H9 (cell line): ENCODE data around the gene EEF2KMT. TPM values are rescaled to one million over a fixed set of nuclear protein-coding genes. Genes with fewer than 3 reads are reported as not detected.

Experiments
- DNase-seq: peaks from one replicate; pipeline ENCODE4 v3.0.0-alpha.2; 2017
- H2AFZ ChIP-seq: one replicate; pipeline ENCODE4 v1.6.1; 2013; ENCODE audit warnings: mild to moderate bottlenecking, low read length, control low read depth, moderate library complexity
- H2AK5ac ChIP-seq: 2 replicates; pipeline ENCODE4 v1.6.1; 2013; ENCODE audit warnings: low read length, control low read depth, mixed read lengths; ENCODE audit not compliant: insufficient read length
- H2BK120ac ChIP-seq: one replicate; pipeline ENCODE4 v1.6.1; 2013; ENCODE audit warnings: low read depth, mild to moderate bottlenecking, low read length, control low read depth, inconsistent platforms; ENCODE audit not compliant: poor library complexity, severe bottlenecking
- H2BK12ac ChIP-seq: 2 replicates; pipeline ENCODE4 v1.6.1; 2013; ENCODE audit warnings: low read length, control low read depth, mixed read lengths, low read depth; ENCODE audit not compliant: insufficient read length
- H2BK15ac ChIP-seq: 2 replicates; pipeline ENCODE4 v1.6.1; 2013; ENCODE audit warnings: low read depth, low read length, control low read depth
- H2BK20ac ChIP-seq: one replicate; pipeline ENCODE4 v1.6.1; 2013; ENCODE audit warnings: low read depth, mild to moderate bottlenecking, low read length, control low read depth, inconsistent platforms; ENCODE audit not compliant: poor library complexity, severe bottlenecking
- H2BK5ac ChIP-seq: 2 replicates; pipeline ENCODE4 v1.6.1; 2013; ENCODE audit warnings: low read length, control low read depth, mixed read lengths; ENCODE audit not compliant: insufficient read length
- H3K14ac ChIP-seq: 2 replicates; pipeline ENCODE4 v1.6.1; 2013; ENCODE audit warnings: low read length, control low read depth; ENCODE audit not compliant: insufficient read depth
- H3K18ac ChIP-seq: 2 replicates; pipeline ENCODE4 v1.6.1; 2013; ENCODE audit warnings: low read depth, mild to moderate bottlenecking, mixed read lengths, low read length, control low read depth; ENCODE audit not compliant: insufficient read length
- H3K23ac ChIP-seq: 2 replicates; pipeline ENCODE4 v1.6.1; 2013; ENCODE audit warnings: low read length, control low read depth, mixed read lengths, low read depth; ENCODE audit not compliant: insufficient read length
- H3K23me2 ChIP-seq: 2 replicates; pipeline ENCODE4 v1.6.1; 2013; ENCODE audit warnings: low read depth, mild to moderate bottlenecking, mixed read lengths, low read length, control low read depth; ENCODE audit not compliant: insufficient read length, poor library complexity, severe bottlenecking
- H3K27ac ChIP-seq: 2 replicates; pipeline ENCODE4 v1.5.1; 2013; ENCODE audit warnings: low read length, control low read depth, mixed read lengths, low read depth; ENCODE audit not compliant: insufficient read length
- H3K27me3 ChIP-seq: 2 replicates; pipeline ENCODE4 v1.6.1; 2013; ENCODE audit warnings: low read length, control low read depth, inconsistent platforms; ENCODE audit not compliant: insufficient read depth
- H3K4ac ChIP-seq: 2 replicates; pipeline ENCODE4 v1.6.1; 2013; ENCODE audit warnings: low read depth, mild to moderate bottlenecking, control low read depth, inconsistent platforms, low read length, moderate library complexity
- H3K4me1 ChIP-seq: 2 replicates; pipeline ENCODE4 v1.6.1; 2013; ENCODE audit warnings: low read length, control low read depth, inconsistent platforms; ENCODE audit not compliant: insufficient read depth
- H3K4me2 ChIP-seq: 2 replicates; pipeline ENCODE4 v1.6.1; 2013; ENCODE audit warnings: low read length, control low read depth, mixed read lengths; ENCODE audit not compliant: insufficient read length, insufficient read depth
- H3K56ac ChIP-seq: 2 replicates; pipeline ENCODE4 v1.6.1; 2013; ENCODE audit warnings: low read depth, mild to moderate bottlenecking, mixed read lengths, low read length, control low read depth; ENCODE audit not compliant: insufficient read length
- H3K79me1 ChIP-seq: 2 replicates; pipeline ENCODE4 v1.6.1; 2013; ENCODE audit warnings: low read depth, mild to moderate bottlenecking, moderate library complexity, low read length, control low read depth, inconsistent platforms; ENCODE audit not compliant: insufficient read depth, poor library complexity, severe bottlenecking
- H3K79me2 ChIP-seq: 2 replicates; pipeline ENCODE4 v1.6.1; 2013; ENCODE audit warnings: low read length, control low read depth, inconsistent platforms; ENCODE audit not compliant: insufficient read depth
- H3K9ac ChIP-seq: 2 replicates; pipeline ENCODE4 v1.6.1; 2013; ENCODE audit warnings: low read length, control low read depth, mixed read lengths; ENCODE audit not compliant: insufficient read length; ENCODE audit errors: extremely low read depth
- H3K9me3 ChIP-seq: one replicate; pipeline ENCODE4 v1.6.1; 2013; ENCODE audit warnings: low read depth, low read length, inconsistent platforms; ENCODE audit not compliant: control insufficient read depth
- H3T11ph ChIP-seq: one replicate; pipeline ENCODE4 v1.6.1; 2013; ENCODE audit warnings: mild to moderate bottlenecking, low read length, control low read depth, inconsistent platforms
- H4K20me1 ChIP-seq: one replicate; pipeline ENCODE4 v1.6.1; 2013; ENCODE audit not compliant: control insufficient read depth, insufficient read length, insufficient read depth
- H4K5ac ChIP-seq: 2 replicates; pipeline ENCODE4 v1.6.1; 2013; ENCODE audit warnings: low read depth, mild to moderate bottlenecking, mixed read lengths, low read length, control low read depth; ENCODE audit not compliant: insufficient read length
- H4K8ac ChIP-seq: replicated peaks from 2 replicates; pipeline ENCODE4 v1.6.1; 2013; ENCODE audit warnings: low read length, control low read depth, mixed read lengths, low read depth; ENCODE audit not compliant: insufficient read length
- H4K91ac ChIP-seq: 2 replicates; pipeline ENCODE4 v1.6.1; 2013; ENCODE audit warnings: low read depth, mild to moderate bottlenecking, moderate library complexity, mixed read lengths, low read length, control low read depth; ENCODE audit not compliant: insufficient read length
- H3K27ac Mint-ChIP-seq, 3 experiments: 2 replicates in 2 of 3; 3 replicates in 1 of 3; pipeline ENCODE4 v1.8.0; 2020 to 2021; ENCODE audit warnings: mixed read lengths in 3 of 3, mild to moderate bottlenecking in 1 of 3, moderate library complexity in 1 of 3
- H3K27me3 Mint-ChIP-seq: 2 replicates; pipeline ENCODE4 v1.8.0; 2021; ENCODE audit warnings: low read depth, mild to moderate bottlenecking, moderate library complexity, mixed read lengths
- H3K36me3 Mint-ChIP-seq, 3 experiments: 2 replicates in 2 of 3; 3 replicates in 1 of 3; pipeline ENCODE4 v1.8.0; 2020 to 2021; ENCODE audit warnings: low read depth in 3 of 3, mixed read lengths in 3 of 3; ENCODE audit not compliant: insufficient read depth in 1 of 3
- H3K4me1 Mint-ChIP-seq, 2 experiments: 2 replicates each; pipeline ENCODE4 v1.8.0; 2020; ENCODE audit warnings: mixed read lengths in 2 of 2
- H3K4me3 Mint-ChIP-seq, 2 experiments: 2 replicates in 1 of 2; 3 replicates in 1 of 2; pipeline ENCODE4 v1.8.0; 2020 to 2021; ENCODE audit warnings: mild to moderate bottlenecking in 2 of 2, mixed read lengths in 2 of 2, moderate library complexity in 1 of 2
- H3K9me3 Mint-ChIP-seq, 2 experiments: 2 replicates in 1 of 2; 3 replicates in 1 of 2; pipeline ENCODE4 v1.8.0; 2020; ENCODE audit warnings: mild to moderate bottlenecking in 2 of 2, mixed read lengths in 2 of 2, moderate library complexity in 1 of 2
- WGBS: extraction: QIAGEN DNeasy Blood & Tissue Kit; methylation state at CpG from one replicate; pipeline ENCODE4 v1.1.7; 2013; ENCODE audit warnings: missing lambda C conversion rate, low lambda C conversion rate, mixed read lengths; ENCODE audit not compliant: insufficient read length; ENCODE audit errors: extremely low coverage; 5-methylcytosine and 5-hydroxymethylcytosine counted together
- total RNA-seq: library from RNA; stranded (reverse); gene quantifications from 2 replicates; pipeline ENCODE4 v1.2.1, GENCODE V29; 2021
- TF ChIP-seq, protein P1 (sequence below): fragments of 200-600 bp; sonication (generic); conservative IDR thresholded peaks from 3 replicates; pipeline ENCODE4 v1.8.0; 2021; ENCODE audit warnings: antibody characterized with exemption, mild to moderate bottlenecking

Gene EEF2KMT
- total RNA-seq, 1 experiment from 2014 or later = 16.4 TPM

GRCh38 chr16:5073279-5073629 lies 24.3 kb downstream of the EEF2KMT start:
- H3K79me2 ChIP-seq = peaks cover 5% of the 10 kb centered on the region; the same call in 1 of the 2 replicates
- Mint-ChIP-seq H3K36me3 (peaks cover 22 to 37% (median 35%) of the 10 kb centered on the region in 3 experiments; a peak in 6 of 7 replicates), H3K27ac (no peak overlapping the region; a peak in 1 of 7 replicates), H3K4me1 (peaks cover 12 to 13% of the 10 kb centered on the region in 2 experiments), H3K4me3 (peak overlapping the region; percentile 92 to 96), H3K9me3 (no peaks in the 10 kb centered on the region; a peak in 2 of 5 replicates), H3K27me3 (no peaks in the 10 kb centered on the region; the same call in 1 of the 2 replicates)
- H4K5ac ChIP-seq = no peak overlapping the region
- no peak overlapping the region for H4K8ac ChIP-seq
- no peak overlapping the region for H2BK120ac ChIP-seq
- no peak overlapping the region for H3K9ac ChIP-seq
- H4K91ac ChIP-seq = no peak overlapping the region
- peaks cover 7% of the 10 kb centered on the region for H3K23me2 ChIP-seq
- no peak overlapping the region for H3K4ac ChIP-seq
- H3K23ac ChIP-seq = no peak overlapping the region
- H2BK5ac ChIP-seq = no peak overlapping the region
- H2AK5ac ChIP-seq = no peak overlapping the region
- no peak overlapping the region for H2BK12ac ChIP-seq
- H3K56ac ChIP-seq = no peak overlapping the region
- H3K4me2 ChIP-seq = no peak overlapping the region
- H2BK15ac ChIP-seq = no peak overlapping the region
- no CpG with 5 or more reads among the region's 2 CpGs for WGBS
- peaks cover 4% of the 10 kb centered on the region for H3K79me1 ChIP-seq
- H3K14ac ChIP-seq = no peak overlapping the region
- H2BK20ac ChIP-seq = no peak overlapping the region
- no peaks in the 10 kb centered on the region for H3K9me3 ChIP-seq
- H4K20me1 ChIP-seq = no peaks in the 10 kb centered on the region
- no peak for DNase-seq
- TF ChIP-seq, protein P1, sequence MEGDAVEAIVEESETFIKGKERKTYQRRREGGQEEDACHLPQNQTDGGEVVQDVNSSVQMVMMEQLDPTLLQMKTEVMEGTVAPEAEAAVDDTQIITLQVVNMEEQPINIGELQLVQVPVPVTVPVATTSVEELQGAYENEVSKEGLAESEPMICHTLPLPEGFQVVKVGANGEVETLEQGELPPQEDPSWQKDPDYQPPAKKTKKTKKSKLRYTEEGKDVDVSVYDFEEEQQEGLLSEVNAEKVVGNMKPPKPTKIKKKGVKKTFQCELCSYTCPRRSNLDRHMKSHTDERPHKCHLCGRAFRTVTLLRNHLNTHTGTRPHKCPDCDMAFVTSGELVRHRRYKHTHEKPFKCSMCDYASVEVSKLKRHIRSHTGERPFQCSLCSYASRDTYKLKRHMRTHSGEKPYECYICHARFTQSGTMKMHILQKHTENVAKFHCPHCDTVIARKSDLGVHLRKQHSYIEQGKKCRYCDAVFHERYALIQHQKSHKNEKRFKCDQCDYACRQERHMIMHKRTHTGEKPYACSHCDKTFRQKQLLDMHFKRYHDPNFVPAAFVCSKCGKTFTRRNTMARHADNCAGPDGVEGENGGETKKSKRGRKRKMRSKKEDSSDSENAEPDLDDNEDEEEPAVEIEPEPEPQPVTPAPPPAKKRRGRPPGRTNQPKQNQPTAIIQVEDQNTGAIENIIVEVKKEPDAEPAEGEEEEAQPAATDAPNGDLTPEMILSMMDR = no peak
- H3K27me3 ChIP-seq = no peaks in the 10 kb centered on the region
- H3K4me1 ChIP-seq = no peaks in the 10 kb centered on the region
- no peak overlapping the region for H3K27ac ChIP-seq
- no peak overlapping the region for H3K18ac ChIP-seq
- H2AFZ ChIP-seq = no peak overlapping the region
- no peak overlapping the region for H3T11ph ChIP-seq
